SH-SY5Y (cell line): ENCODE data around the gene RNASE9.

Source experiments
- GATA2 ChIP-seq: IDR thresholded peaks from 2 replicates; pipeline ENCODE4 v1.6.1; 2011; ENCODE audit warnings: mild to moderate bottlenecking, low read depth, low read length
- GATA3 ChIP-seq: IDR thresholded peaks from 2 replicates; pipeline ENCODE4 v1.6.1; 2011; ENCODE audit warnings: low read depth, mild to moderate bottlenecking, low read length, moderate library complexity

Gene RNASE9

GRCh38 chr14:20587489-20588154 lies 26.8 kb upstream of the RNASE9 start, which contains the start of gene RNASE11:
Gene RNASE11, minus strand, starts transcription at chr14:20588001.
- TF ChIP-seq GATA3, result no peak
- TF ChIP-seq GATA2, result no peak

- TF ChIP-seq GATA2, result no peak
- TF ChIP-seq GATA3, result no peak
These were observed 23.1 kb upstream of the RNASE9 start for GRCh38 chr14:20583908-20584307.

- TF ChIP-seq GATA3, result no peak
- no peak for TF ChIP-seq GATA2
These were observed 22.3 kb upstream of the RNASE9 start for GRCh38 chr14:20583142-20583541.

GRCh38 chr14:20580242-20580641 lies 19.4 kb upstream of the RNASE9 start:
- no peak for TF ChIP-seq GATA2
- no peak for TF ChIP-seq GATA3

- no peak for TF ChIP-seq GATA3
- TF ChIP-seq GATA2, result no peak
These were observed 18.1 kb upstream of the RNASE9 start for GRCh38 chr14:20578784-20579502.

GRCh38 chr14:20578325-20578724 lies 17.5 kb upstream of the RNASE9 start:
- TF ChIP-seq GATA2, result no peak

GRCh38 chr14:20569066-20569465 lies 8.2 kb upstream of the RNASE9 start:
- TF ChIP-seq GATA2 (no peak), GATA3 (no peak)

GRCh38 chr14:20568393-20568792 lies 7.5 kb upstream of the RNASE9 start:
- TF ChIP-seq GATA3 (no peak), GATA2 (no peak)

GRCh38 chr14:20564501-20564997 lies 3.7 kb upstream of the RNASE9 start:
- no peak for TF ChIP-seq GATA2
- TF ChIP-seq GATA3, result no peak

- TF ChIP-seq GATA3 (no peak), GATA2 (no peak)
These were observed 3.1 kb upstream of the RNASE9 start for GRCh38 chr14:20563971-20564370.

- TF ChIP-seq GATA2 (no peak), GATA3 (no peak)
These were observed 1.4 kb downstream of the RNASE9 start for GRCh38 chr14:20559461-20559904.

- TF ChIP-seq GATA3, result no peak
- TF ChIP-seq GATA2, result no peak
These were observed 3.7 kb downstream of the RNASE9 start for GRCh38 chr14:20557212-20557542.

- TF ChIP-seq GATA2, result no peak
- TF ChIP-seq GATA3, result no peak
These were observed 4.2 kb downstream of the RNASE9 start for GRCh38 chr14:20556500-20557211.

- no peak for TF ChIP-seq GATA2
- TF ChIP-seq GATA3, result no peak
These were observed 5.0 kb downstream of the RNASE9 start for GRCh38 chr14:20555845-20556244.
